CD4-positive, alpha-beta memory T cell (primary cell): ENCODE results near the gene SYT1. TPM values are rescaled to one million over a fixed set of nuclear protein-coding genes. Genes with fewer than 3 reads are reported as not detected.
"Not testable (repeated sequence)": the region's sequence is repeated elsewhere in the genome, so short reads cannot be mapped to it uniquely, and the experiment has no call there.

ENCODE experiments used
- CTCF ChIA-PET: fragments of 350-600 bp; sonication (Branson Sonifier 250); formaldehyde crosslinking; loops from one replicate; lab custom pipeline; 2021; ENCODE audit warnings: inconsistent platforms; ENCODE audit not compliant: partially characterized antibody; lab: Charles Lee
- POLR2A ChIA-PET: fragments of 350-600 bp; sonication (Branson Sonifier 250); formaldehyde crosslinking; loops from one replicate; lab custom pipeline; 2021; ENCODE audit not compliant: partially characterized antibody; lab: Charles Lee
- DNase-seq, 5 donors: peaks; one replicate each; pipeline versions ENCODE4 v3.0.0 to v3.0.0-alpha.2; 2020 to 2022; ENCODE audit warnings: mixed read lengths in 1 of 5
- H3K27ac ChIP-seq: one replicate; pipeline ENCODE4 v1.7.0; 2013; ENCODE audit warnings: low read depth, low read length
- H3K27me3 ChIP-seq: 2 replicates; pipeline ENCODE4 v1.7.0; 2013; ENCODE audit warnings: mild to moderate bottlenecking, low read length, moderate library complexity; ENCODE audit not compliant: insufficient read depth
- H3K36me3 ChIP-seq: 2 replicates; pipeline ENCODE4 v1.7.0; 2013; ENCODE audit warnings: mild to moderate bottlenecking, low read length, moderate library complexity; ENCODE audit not compliant: insufficient read depth
- H3K4me1 ChIP-seq: 2 replicates; pipeline ENCODE4 v1.7.0; 2013; ENCODE audit warnings: mild to moderate bottlenecking, low read length, moderate library complexity; ENCODE audit not compliant: insufficient read depth
- H3K4me3 ChIP-seq, 2 donors: one replicate each; pipeline ENCODE4 v1.7.0; 2013; ENCODE audit warnings: low read length in 2 of 2, mild to moderate bottlenecking in 1 of 2
- H3K9me3 ChIP-seq, 2 donors: one replicate each; pipeline ENCODE4 v1.7.0; 2013; ENCODE audit warnings: low read length in 2 of 2, control low read depth in 1 of 2; ENCODE audit not compliant: control insufficient read depth in 1 of 2
- H3K27ac Mint-ChIP-seq, 7 donors: one replicate each; pipeline ENCODE4 v1.8.0; 2020 to 2021; ENCODE audit warnings: mixed read lengths in 7 of 7, mild to moderate bottlenecking in 6 of 7, inconsistent platforms in 3 of 7, moderate library complexity in 3 of 7
- H3K27me3 Mint-ChIP-seq, 2 donors: one replicate each; pipeline ENCODE4 v1.8.0; 2020 to 2021; ENCODE audit warnings: mixed read lengths in 2 of 2
- H3K36me3 Mint-ChIP-seq, 2 donors: one replicate each; pipeline ENCODE4 v1.8.0; 2020 to 2021; ENCODE audit warnings: mixed read lengths in 2 of 2, inconsistent platforms in 1 of 2, mild to moderate bottlenecking in 1 of 2
- H3K4me1 Mint-ChIP-seq, 4 donors: one replicate each; pipeline ENCODE4 v1.8.0; 2020 to 2021; ENCODE audit warnings: mixed read lengths in 4 of 4, mild to moderate bottlenecking in 1 of 4
- H3K4me3 Mint-ChIP-seq, 8 donors: one replicate each; pipeline ENCODE4 v1.8.0; 2020 to 2021; ENCODE audit warnings: mixed read lengths in 8 of 8, mild to moderate bottlenecking in 7 of 8, moderate library complexity in 6 of 8, inconsistent platforms in 3 of 8
- H3K9me3 Mint-ChIP-seq, 8 donors: one replicate each; pipeline ENCODE4 v1.8.0; 2020 to 2021; ENCODE audit warnings: mixed read lengths in 8 of 8, mild to moderate bottlenecking in 5 of 8, inconsistent platforms in 3 of 8, moderate library complexity in 1 of 8
- intact Hi-C: fragments of 100-400 bp; cut with micrococcal nuclease; formaldehyde crosslinking; loops from one replicate; pipeline ENCODE4 v1.15.1; 2023
- polyA plus RNA-seq, 2 donors: library from polyadenylated mRNA; unstranded; fragments of 300-500 nt; fragmentation: Illumina TruSeq; gene quantifications; one replicate each; pipeline ENCODE4 v1.2.3, GENCODE V29; 2021
- total RNA-seq, 2 experiments: library from RNA; stranded (reverse); gene quantifications; one replicate each; pipeline ENCODE4 v1.2.3, GENCODE V29; 2021

SYT1 gene
- not detected for total RNA-seq
- polyA plus RNA-seq, result not detected

DNA sequence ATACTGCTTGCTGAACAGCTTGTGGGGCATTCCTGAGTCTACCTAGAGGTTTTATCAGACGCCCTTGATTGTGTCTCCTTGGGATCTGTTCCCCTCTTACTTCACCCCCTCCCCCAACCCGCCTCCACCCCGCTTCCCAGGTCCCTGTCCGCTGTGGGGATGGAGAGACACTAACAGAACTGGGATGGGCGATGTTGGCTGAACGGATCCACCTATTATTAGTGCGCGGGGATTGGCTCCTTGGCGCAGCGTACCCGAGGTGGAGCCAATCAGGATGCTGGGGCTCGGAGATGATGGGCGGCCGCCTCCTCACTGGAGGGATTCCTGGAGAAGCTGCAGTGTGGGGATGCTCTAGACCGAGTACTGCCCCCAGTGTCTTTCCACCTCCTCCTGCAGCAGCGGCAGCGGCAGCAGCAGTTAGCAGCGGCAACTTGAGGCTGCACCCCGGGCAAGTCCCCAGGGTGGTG lies at the start of gene SYT1:
TSS of gene SYT1 (plus strand) at position 372 of the 467 bp plus-strand sequence.
- H3K27me3 Mint-ChIP-seq, result peaks cover 0 to 9% of the 10 kb centered on the region in 2 donors
- no peak for DNase-seq
- H3K9me3 Mint-ChIP-seq, result peaks cover 0 to 17% (median 12%) of the 10 kb centered on the region in 8 donors
- CTCF ChIA-PET, result interaction anchor here (0.6 kb wide), 1 partner anchor 556 kb away, joined by 3 read pairs; no protein-coding TSS in a partner anchor
- peak within 1 kb of the TSS in 1 of 7 donors; percentile 57 for H3K27ac Mint-ChIP-seq
- Histone ChIP-seq H3K4me3 (no peak within 1 kb of the TSS), H3K27ac (no peak within 1 kb of the TSS), H3K9me3 (no peaks in the 10 kb centered on the region), H3K36me3 (no peaks in the 10 kb centered on the region), H3K27me3 (no peaks in the 10 kb centered on the region), H3K4me1 (no peaks in the 10 kb centered on the region)
- no peaks in the 10 kb centered on the region for H3K4me1 Mint-ChIP-seq
- intact Hi-C loops, result no loop called here
- POLR2A ChIA-PET, result no interaction called here
- no peaks in the 10 kb centered on the region for H3K36me3 Mint-ChIP-seq
- H3K4me3 Mint-ChIP-seq, result peak within 1 kb of the TSS in 1 of 8 donors; percentile 20

DNA sequence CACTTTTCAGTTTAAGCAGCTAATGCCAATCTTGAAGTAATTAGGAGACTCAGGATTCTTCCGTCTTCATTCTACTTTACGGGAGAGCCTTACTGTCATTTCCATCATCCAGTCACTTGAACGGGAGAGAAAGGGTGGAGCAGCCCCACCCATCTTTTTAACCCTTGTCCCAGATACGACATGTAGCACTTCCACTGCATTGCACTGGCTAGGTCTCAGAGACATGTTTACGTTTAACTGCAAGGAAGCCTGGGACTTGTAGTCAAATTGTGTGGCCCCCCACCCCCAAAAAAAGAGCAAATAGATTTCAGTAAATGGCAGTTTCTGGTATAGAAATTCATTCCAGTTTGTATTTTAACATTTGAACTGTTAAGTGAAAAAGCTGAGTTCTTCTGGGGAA lies 46.1 kb upstream of the SYT1 start:
- Histone ChIP-seq H3K4me3 (no peak overlapping the region), H3K27ac (no peak overlapping the region), H3K9me3 (no peaks in the 10 kb centered on the region), H3K27me3 (no peaks in the 10 kb centered on the region), H3K36me3 (no peaks in the 10 kb centered on the region), H3K4me1 (no peaks in the 10 kb centered on the region)
- ChIA-PET POLR2A (no interaction called here), CTCF (no interaction called here)
- no peak overlapping the region for H3K27ac Mint-ChIP-seq
- H3K4me1 Mint-ChIP-seq, result no peaks in the 10 kb centered on the region
- no peak overlapping the region for H3K4me3 Mint-ChIP-seq
- H3K9me3 Mint-ChIP-seq, result peaks cover 0 to 16% (median 6%) of the 10 kb centered on the region in 8 donors
- intact Hi-C loops, result no loop called here
- no peaks in the 10 kb centered on the region for H3K27me3 Mint-ChIP-seq
- H3K36me3 Mint-ChIP-seq, result no peaks in the 10 kb centered on the region
- no peak for DNase-seq

DNA sequence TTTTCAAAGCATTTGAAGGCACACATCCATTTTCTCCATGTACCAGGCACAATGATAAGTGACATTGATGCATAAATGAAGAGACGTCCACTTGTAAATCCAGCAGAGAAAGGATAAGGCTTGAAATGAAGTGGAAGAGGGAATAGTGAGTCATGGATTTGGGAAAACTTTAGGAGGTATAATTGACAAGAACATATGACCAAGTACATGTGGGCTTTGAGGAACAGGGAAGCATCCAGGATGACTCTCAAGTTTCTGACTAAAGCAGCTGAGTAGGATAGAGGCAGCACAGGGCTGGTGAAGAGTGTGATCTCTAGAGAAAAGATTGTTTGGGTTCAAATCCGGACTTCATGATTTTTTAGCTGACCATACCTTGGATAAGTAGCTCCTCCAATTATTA lies 43.6 kb upstream of the SYT1 start:
- Histone ChIP-seq H3K36me3 (no peaks in the 10 kb centered on the region), H3K27me3 (no peaks in the 10 kb centered on the region), H3K4me3 (no peak overlapping the region), H3K27ac (no peak overlapping the region), H3K9me3 (no peaks in the 10 kb centered on the region), H3K4me1 (no peaks in the 10 kb centered on the region)
- Mint-ChIP-seq H3K27ac (no peak overlapping the region), H3K4me3 (no peak overlapping the region), H3K27me3 (no peaks in the 10 kb centered on the region), H3K9me3 (peaks cover 0 to 18% (median 4%) of the 10 kb centered on the region in 8 donors), H3K36me3 (no peaks in the 10 kb centered on the region), H3K4me1 (no peaks in the 10 kb centered on the region)
- CTCF ChIA-PET, result no interaction called here
- POLR2A ChIA-PET, result no interaction called here
- intact Hi-C loops, result no loop called here
- no peak for DNase-seq

DNA sequence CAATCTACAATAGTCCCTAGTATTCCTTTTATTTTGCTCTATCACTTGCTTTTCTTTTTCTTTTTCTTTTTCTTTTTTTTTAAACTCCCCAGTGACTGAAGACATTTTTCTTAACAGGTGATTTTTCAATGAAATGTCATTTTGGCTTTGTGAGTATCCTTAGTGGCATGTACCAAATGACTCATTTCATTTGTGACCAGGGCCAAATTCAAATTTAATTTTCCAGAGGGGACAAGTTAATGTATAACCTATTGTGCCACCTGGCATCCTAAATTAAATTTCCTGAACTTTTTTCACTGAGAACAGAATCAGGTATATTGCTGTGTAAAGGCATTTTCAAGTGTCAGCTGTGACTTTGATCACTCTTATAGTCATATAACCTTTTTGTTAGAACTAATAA lies 39.7 kb upstream of the SYT1 start:
- H3K4me1 ChIP-seq, result no peaks in the 10 kb centered on the region
- POLR2A ChIA-PET, result no interaction called here
- Mint-ChIP-seq H3K4me3 (no peak overlapping the region), H3K36me3 (no peaks in the 10 kb centered on the region), H3K27me3 (no peaks in the 10 kb centered on the region), H3K9me3 (peaks cover 0 to 20% (median 7%) of the 10 kb centered on the region in 8 donors), H3K27ac (no peak overlapping the region), H3K4me1 (no peaks in the 10 kb centered on the region)
- H3K4me3 ChIP-seq, result no peak overlapping the region
- CTCF ChIA-PET, result no interaction called here
- intact Hi-C loops, result no loop called here
- H3K36me3 ChIP-seq, result no peaks in the 10 kb centered on the region
- no peak overlapping the region for H3K27ac ChIP-seq
- DNase-seq, result no peak
- H3K9me3 ChIP-seq, result no peaks in the 10 kb centered on the region
- no peaks in the 10 kb centered on the region for H3K27me3 ChIP-seq

DNA sequence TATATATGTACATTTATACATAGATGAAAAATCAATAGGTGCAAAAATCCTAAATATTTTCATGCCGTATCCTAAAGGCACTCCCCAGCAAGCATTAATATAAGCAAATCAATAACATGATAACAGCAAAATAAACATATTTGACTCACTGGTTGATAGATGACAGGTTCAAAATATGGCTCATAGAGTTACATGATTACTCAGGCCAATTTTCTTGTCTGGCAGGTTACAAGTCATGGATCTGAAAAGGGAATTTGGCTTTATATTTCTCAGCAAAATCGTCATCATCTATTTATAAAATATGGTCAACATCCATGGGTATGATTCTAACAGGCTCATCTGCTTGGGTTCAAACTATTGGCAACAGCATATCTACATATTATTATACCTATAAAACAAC lies 34.9 kb upstream of the SYT1 start:
- Histone ChIP-seq H3K4me1 (no peaks in the 10 kb centered on the region), H3K27me3 (no peaks in the 10 kb centered on the region), H3K9me3 (no peaks in the 10 kb centered on the region), H3K36me3 (no peaks in the 10 kb centered on the region), H3K27ac (no peak overlapping the region), H3K4me3 (no peak overlapping the region)
- Mint-ChIP-seq H3K36me3 (no peaks in the 10 kb centered on the region), H3K4me3 (no peak overlapping the region), H3K27me3 (no peaks in the 10 kb centered on the region), H3K4me1 (no peaks in the 10 kb centered on the region), H3K9me3 (peaks cover 3 to 33% (median 10%) of the 10 kb centered on the region in 8 donors), H3K27ac (no peak overlapping the region)
- CTCF ChIA-PET, result no interaction called here
- intact Hi-C loops, result loop anchor here (1.0 kb wide), 1 partner anchor 35 kb away; no protein-coding TSS in a partner anchor
- POLR2A ChIA-PET, result no interaction called here
- DNase-seq, result no peak

DNA sequence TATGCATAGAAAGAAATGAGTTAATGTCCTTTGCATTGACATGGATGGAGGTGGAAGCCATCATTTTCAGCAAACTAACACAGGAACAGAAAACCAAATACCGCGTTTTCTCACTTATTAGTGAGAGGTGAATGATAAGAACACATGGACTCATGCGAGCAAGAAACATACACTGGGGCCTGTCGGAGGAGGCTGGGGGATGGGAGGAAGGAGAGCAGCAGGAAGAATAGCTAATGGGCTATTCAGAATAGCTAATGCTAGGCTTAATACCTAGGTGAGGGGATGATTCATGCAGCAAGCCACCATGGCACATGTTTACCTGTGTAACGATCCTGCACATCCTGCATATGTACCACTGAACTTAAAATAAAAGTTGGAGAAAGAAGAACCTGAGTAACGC lies 29.1 kb upstream of the SYT1 start:
- no peak overlapping the region for H3K27ac Mint-ChIP-seq
- Histone ChIP-seq H3K27ac (no peak overlapping the region), H3K9me3 (no peaks in the 10 kb centered on the region), H3K27me3 (no peaks in the 10 kb centered on the region), H3K4me3 (no peak overlapping the region), H3K4me1 (no peaks in the 10 kb centered on the region), H3K36me3 (no peaks in the 10 kb centered on the region)
- no peaks in the 10 kb centered on the region for H3K4me1 Mint-ChIP-seq
- H3K27me3 Mint-ChIP-seq, result no peaks in the 10 kb centered on the region
- intact Hi-C loops, result no loop called here
- ChIA-PET CTCF (no interaction called here), POLR2A (no interaction called here)
- no peak overlapping the region for H3K4me3 Mint-ChIP-seq
- peaks cover 2 to 18% (median 6%) of the 10 kb centered on the region in 8 donors for H3K9me3 Mint-ChIP-seq
- no peak for DNase-seq
- H3K36me3 Mint-ChIP-seq, result no peaks in the 10 kb centered on the region

DNA sequence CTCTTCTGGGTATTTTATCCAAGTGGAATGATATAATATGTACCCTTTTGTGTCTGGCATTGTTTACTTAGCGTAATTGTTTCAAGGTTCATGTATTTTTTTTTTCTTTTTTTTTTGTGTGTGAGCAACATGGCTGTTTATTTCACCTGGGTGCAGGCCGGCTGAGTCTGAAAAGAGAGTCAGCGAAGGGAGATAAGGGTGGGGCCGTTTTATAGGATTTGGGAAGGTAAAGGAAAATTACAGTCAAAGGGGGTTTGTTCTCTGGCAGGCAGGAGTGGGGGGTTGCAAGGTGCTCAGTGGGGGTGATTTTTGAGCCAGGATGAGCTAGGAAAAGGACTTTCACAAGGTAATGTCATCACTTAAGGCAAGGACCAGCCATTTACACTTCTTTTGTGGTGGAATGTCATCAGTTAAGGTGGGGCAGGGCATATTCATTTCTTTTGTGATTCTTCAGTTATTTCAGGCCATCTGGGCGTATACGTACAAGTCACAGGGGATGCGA lies 24.0 kb upstream of the SYT1 start:
- DNase-seq, H3K4me1 Mint-ChIP-seq, H3K27me3 Mint-ChIP-seq, H3K27me3 ChIP-seq, H3K27ac Mint-ChIP-seq, H3K36me3 Mint-ChIP-seq, POLR2A ChIA-PET, H3K4me1 ChIP-seq, H3K27ac ChIP-seq, H3K36me3 ChIP-seq, H3K9me3 ChIP-seq, intact Hi-C loops, H3K4me3 Mint-ChIP-seq, CTCF ChIA-PET, H3K4me3 ChIP-seq: not testable (repeated sequence)
- peaks cover 0 to 26% (median 10%) of the 10 kb centered on the region in 8 donors for H3K9me3 Mint-ChIP-seq
